Thyroid gland (tissue), 4 donors: ENCODE measurements around the gene TRRAP.

Experiments
- CTCF ChIP-seq, 6 experiments: fragments of 200-600 bp in 3 of 6; fragments of 450-650 bp in 3 of 6; sonication (generic) in 3 of 6; IDR thresholded peaks; one replicate each; pipeline ENCODE4 v1.5.1; 2016 to 2019; ENCODE audit warnings: antibody characterized with exemption in 6 of 6, mild to moderate bottlenecking in 2 of 6, inconsistent platforms in 1 of 6, moderate library complexity in 1 of 6
- POLR2A ChIP-seq, 2 donors: fragments of 450-650 bp; IDR thresholded peaks; one replicate each; pipeline ENCODE4 v1.6.1; 2017; ENCODE audit warnings: antibody characterized with exemption in 2 of 2, mild to moderate bottlenecking in 2 of 2, moderate library complexity in 1 of 2

- TF ChIP-seq POLR2A (IDR thresholded peaks at IDR 0.05), result no peak
- no peak for TF ChIP-seq CTCF (IDR thresholded peaks at IDR 0.05)
Observed at GRCh38 chr7:99004781-99005500, 126.6 kb downstream of the TRRAP start.
